Stimulated activated CD8-positive, alpha-beta memory T cell treated with anti-CD3 and anti-CD28 coated beads, Interleukin-7, amount 100 ng/mL, for 24 hours (primary cell): ENCODE results near the gene BSN.

Experiments used
- DNase-seq: peaks from one replicate; pipeline ENCODE4 v3.0.0-alpha.2; 2020; ENCODE audit warnings: low read depth

BSN gene

GRCh38 chr3:49716169-49716568 lies 161.9 kb downstream of the BSN start:
- no peak for DNase-seq

- DNase-seq, result no peak
Measured at GRCh38 chr3:49716691-49717210, 162.5 kb downstream of the BSN start.

GRCh38 chr3:49717211-49717958 lies 163.1 kb downstream of the BSN start:
- DNase-seq, result no peak

GRCh38 chr3:49717959-49718857 lies 163.9 kb downstream of the BSN start:
- no peak for DNase-seq

- no peak for DNase-seq
Measured at GRCh38 chr3:49718858-49719213, 164.6 kb downstream of the BSN start.

- peak; percentile 84 for DNase-seq
Measured at GRCh38 chr3:49719214-49719884, 165.1 kb downstream of the BSN start, which contains the start of gene AMIGO3. Gene AMIGO3 (minus strand): TSS chr3:49719684. CDS start chr3:49719465, 219 bp downstream.
